Spleen (tissue), 11 donors: ENCODE measurements around the gene EVI5L. TPM values are rescaled to one million over a fixed set of nuclear protein-coding genes. Genes with fewer than 3 reads are reported as not detected.
A peak's percentile ranks its signal among the peaks of the same experiment; 100 is the strongest.

ENCODE experiments used
- DNase-seq: peaks from one replicate; pipeline ENCODE4 v3.0.0-alpha.2; 2020
- H3K27ac ChIP-seq, 8 donors: fragments of 200-600 bp; sonication (generic) in 7 of 8; 1 replicate in 4 of 8; 2 replicates in 4 of 8; pipeline versions ENCODE4 v1.5.0 to v1.8.0; 2016 to 2021; ENCODE audit warnings: inconsistent platforms in 4 of 8, mild to moderate bottlenecking in 4 of 8, moderate library complexity in 1 of 8
- H3K27me3 ChIP-seq, 7 donors: fragments of 200-600 bp; sonication (generic) in 6 of 7; replicated peaks in 1 of 7; 1 replicate in 4 of 7; 2 replicates in 3 of 7; pipeline versions ENCODE4 v1.5.0 to v1.8.0; 2016 to 2021; ENCODE audit warnings: inconsistent platforms in 3 of 7, mild to moderate bottlenecking in 1 of 7
- H3K36me3 ChIP-seq, 6 donors: fragments of 200-600 bp; sonication (generic) in 5 of 6; 1 replicate in 4 of 6; 2 replicates in 2 of 6; pipeline versions ENCODE4 v1.5.0 to v1.8.0; 2016 to 2021; ENCODE audit warnings: inconsistent platforms in 2 of 6
- H3K4me1 ChIP-seq, 6 donors: fragments of 200-600 bp; sonication (generic) in 5 of 6; 1 replicate in 3 of 6; 2 replicates in 3 of 6; pipeline versions ENCODE4 v1.5.0 to v1.8.0; 2016 to 2021; ENCODE audit warnings: inconsistent platforms in 3 of 6
- H3K4me3 ChIP-seq, 8 donors: fragments of 200-600 bp; sonication (generic) in 7 of 8; 1 replicate in 4 of 8; 2 replicates in 4 of 8; pipeline versions ENCODE4 v1.5.0 to v1.8.0; 2016 to 2021; ENCODE audit warnings: inconsistent platforms in 4 of 8, mild to moderate bottlenecking in 4 of 8, moderate library complexity in 2 of 8
- H3K9me3 ChIP-seq, 8 donors: fragments of 200-600 bp; sonication (generic) in 7 of 8; 1 replicate in 4 of 8; 2 replicates in 4 of 8; pipeline versions ENCODE4 v1.5.0 to v1.8.0; 2016 to 2021; ENCODE audit warnings: inconsistent platforms in 4 of 8
- CTCF ChIP-seq, 11 experiments: fragments of 200-600 bp in 7 of 11; fragments of 450-650 bp in 4 of 11; sonication (generic) in 4 of 11; IDR thresholded peaks in 8 of 11; conservative IDR thresholded peaks in 3 of 11; 1 replicate in 7 of 11; 2 replicates in 4 of 11; pipeline versions ENCODE4 v1.4.0 to v1.8.0; 2016 to 2021; ENCODE audit warnings: antibody characterized with exemption in 11 of 11, inconsistent platforms in 4 of 11, mild to moderate bottlenecking in 1 of 11
- POLR2A ChIP-seq, 3 donors: fragments of 450-650 bp; IDR thresholded peaks; one replicate each; pipeline ENCODE4 v1.5.1; 2017; ENCODE audit warnings: antibody characterized with exemption in 3 of 3, mild to moderate bottlenecking in 1 of 3
- POLR2AphosphoS5 ChIP-seq, 3 donors: sonication (generic); formaldehyde crosslinking; IDR thresholded peaks; one replicate each; pipeline ENCODE4 v1.5.1; 2017; ENCODE audit warnings: antibody characterized with exemption in 3 of 3
- WGBS, 5 donors: extraction: QIAGEN DNeasy Blood & Tissue Kit in 3 of 5; methylation state at CpG; one replicate each; pipeline versions ENCODE4 v1.1.5 to v1.1.7; 2013 to 2018; 5-methylcytosine and 5-hydroxymethylcytosine counted together
- intact Hi-C: fragments of 100-400 bp; cut with DNase I; formaldehyde crosslinking; loops from one replicate; pipeline ENCODE4 v1.15.0; 2023; ENCODE audit warnings: low total_unique reads
- polyA plus RNA-seq, 3 donors: library from polyadenylated mRNA; stranded (reverse); fragments of 200-250 nt; gene quantifications; one replicate each; pipeline ENCODE4 v1.2.1, GENCODE V29; 2013
- total RNA-seq, 7 donors: library from RNA; depleted of rRNA in 3 of 7; stranded (reverse); fragments of >200 nt in 3 of 7; fragmentation: NEBNext Ultra II Directional in 4 of 7; extraction: Animal tissue kit (Norgen Biotek cat#: 25700) in 4 of 7; gene quantifications; one replicate each; pipeline versions ENCODE4 v1.1.0 to v1.2.1, GENCODE V29; 2016 to 2021
- donor health status: healthy with polysubstance abuse.
- donor health status: DM: no; HTN: no; CAD: no; lungs with moderate emphysema.
- donor health status: DM: no; HTN: no; CAD: no.
- donor health status: Bipolar disorder and iron deficiency.
- donor health status: healthy.
- donor health status: DM: no; HTN: no; CAD: no.
- donor health status: DM: yes; HTN: yes; CAD: no.

Gene EVI5L
- total and polyA plus RNA-seq, 10 donors: 3.7 to 22.8 (median 11.9) TPM

GRCh38 chr19:7795555-7796161, 34.4 kb upstream of the EVI5L start:
- 72 to 80% (median 73%) methylated on average over 8 of the region's 8 CpGs for WGBS, 5 donors
- Histone ChIP-seq H3K4me1 (peaks cover 4 to 19% (median 14%) of the 10 kb centered on the region in 6 donors), H3K9me3 (peaks cover 0 to 12% (median under 1%) of the 10 kb centered on the region in 8 donors), H3K36me3 (no peaks in the 10 kb centered on the region), H3K4me3 (no peak overlapping the region), H3K27ac (no peak overlapping the region), H3K27me3 (peaks cover 0 to 37% (median 6%) of the 10 kb centered on the region in 7 donors)
- TF ChIP-seq POLR2A (IDR thresholded peaks at IDR 0.05) (no peak), CTCF (IDR thresholded peaks at IDR 0.05 in 8 of 11, conservative IDR thresholded peaks at IDR 0.05 in 3 of 11) (no peak), POLR2AphosphoS5 (IDR thresholded peaks at IDR 0.05) (no peak)
- no peak for DNase-seq
- intact Hi-C loops: loop anchor here (5.0 kb wide), 1 partner anchor 113 kb away; the partner anchor contains the start of gene TRAPPC5

GRCh38 chr19:7799640-7800355, 30.2 kb upstream of the EVI5L start:
- peak; percentile 85 for DNase-seq
- H3K9me3 ChIP-seq: peaks cover 0 to 13% (median 8%) of the 10 kb centered on the region in 8 donors
- intact Hi-C loops: loop anchor here (5.0 to 10.0 kb wide), 3 partner anchors 117 to 695 kb away; partner anchors contain the start of gene TRAPPC5
- no peaks in the 10 kb centered on the region for H3K36me3 ChIP-seq
- TF ChIP-seq CTCF (IDR thresholded peaks at IDR 0.05 in 8 of 11, conservative IDR thresholded peaks at IDR 0.05 in 3 of 11) (peak; percentile 36 to 82 (median 60)), POLR2A (IDR thresholded peaks at IDR 0.05) (no peak)
- peaks cover 4 to 19% (median 14%) of the 10 kb centered on the region in 6 donors for H3K4me1 ChIP-seq
- 2 to 3% (median 2%) methylated on average over 33 to 34 of the region's 34 CpGs for WGBS, 5 donors
- peak overlapping the region in 3 of 8 donors; percentile 26 to 53 (median 43) for H3K27ac ChIP-seq
- H3K27me3 ChIP-seq: peaks cover 0 to 70% (median 6%) of the 10 kb centered on the region in 7 donors
- H3K4me3 ChIP-seq: peak overlapping the region in 2 of 8 donors; percentile 21 to 49

- intact Hi-C loops: loop anchor here (5.0 to 10.0 kb wide), 2 partner anchors 234 to 696 kb away; no protein-coding TSS in a partner anchor
- H3K4me3 ChIP-seq: no peak overlapping the region
- H3K27ac ChIP-seq: no peak overlapping the region
- H3K9me3 ChIP-seq: peaks cover 0 to 13% (median 8%) of the 10 kb centered on the region in 8 donors
- no peak for TF ChIP-seq POLR2A (IDR thresholded peaks at IDR 0.05)
- no peak for TF ChIP-seq CTCF (IDR thresholded peaks at IDR 0.05 in 8 of 11, conservative IDR thresholded peaks at IDR 0.05 in 3 of 11)
- TF ChIP-seq POLR2AphosphoS5 (IDR thresholded peaks at IDR 0.05): no peak
- peaks cover 0 to 80% (median 6%) of the 10 kb centered on the region in 7 donors for H3K27me3 ChIP-seq
- no peaks in the 10 kb centered on the region for H3K36me3 ChIP-seq
- peak; percentile 12 for DNase-seq
- H3K4me1 ChIP-seq: peaks cover 4 to 19% (median 14%) of the 10 kb centered on the region in 6 donors
- WGBS, 5 donors: 78 to 86% (median 81%) methylated on average over 17 of the region's 17 CpGs
Observed at GRCh38 chr19:7801020-7801570, 28.9 kb upstream of the EVI5L start.
